Measurements from ENCODE around the gene METAP1.
"Not testable (repeated sequence)": the region's sequence is repeated elsewhere in the genome, so short reads cannot be mapped to it uniquely, and the experiment has no call there.

Gene METAP1

GRCh38 chr4:99078336-99078735 lies 82.8 kb downstream of the METAP1 start:
- in situ Hi-C loops (cut with HindIII; ENCODE audit: low sequenced_read_pairs) = no loop called here
- H3K4me3 ChIP-seq (ENCODE audit: low read depth, low read length) = no peak overlapping the region
- TF ChIP-seq, protein P1, sequence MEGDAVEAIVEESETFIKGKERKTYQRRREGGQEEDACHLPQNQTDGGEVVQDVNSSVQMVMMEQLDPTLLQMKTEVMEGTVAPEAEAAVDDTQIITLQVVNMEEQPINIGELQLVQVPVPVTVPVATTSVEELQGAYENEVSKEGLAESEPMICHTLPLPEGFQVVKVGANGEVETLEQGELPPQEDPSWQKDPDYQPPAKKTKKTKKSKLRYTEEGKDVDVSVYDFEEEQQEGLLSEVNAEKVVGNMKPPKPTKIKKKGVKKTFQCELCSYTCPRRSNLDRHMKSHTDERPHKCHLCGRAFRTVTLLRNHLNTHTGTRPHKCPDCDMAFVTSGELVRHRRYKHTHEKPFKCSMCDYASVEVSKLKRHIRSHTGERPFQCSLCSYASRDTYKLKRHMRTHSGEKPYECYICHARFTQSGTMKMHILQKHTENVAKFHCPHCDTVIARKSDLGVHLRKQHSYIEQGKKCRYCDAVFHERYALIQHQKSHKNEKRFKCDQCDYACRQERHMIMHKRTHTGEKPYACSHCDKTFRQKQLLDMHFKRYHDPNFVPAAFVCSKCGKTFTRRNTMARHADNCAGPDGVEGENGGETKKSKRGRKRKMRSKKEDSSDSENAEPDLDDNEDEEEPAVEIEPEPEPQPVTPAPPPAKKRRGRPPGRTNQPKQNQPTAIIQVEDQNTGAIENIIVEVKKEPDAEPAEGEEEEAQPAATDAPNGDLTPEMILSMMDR (IDR thresholded peaks at IDR 0.05; ENCODE audit: low read depth, low read length) = no peak
- no peak for DNase-seq (ENCODE audit: low read depth, low spot score)

- no peak overlapping the region for H3K4me3 ChIP-seq (ENCODE audit: low read depth, low read length)
- TF ChIP-seq, protein P1 (IDR thresholded peaks at IDR 0.05; ENCODE audit: low read depth, low read length) = no peak
- DNase-seq (ENCODE audit: low read depth, low spot score) = no peak
- in situ Hi-C loops (cut with HindIII; ENCODE audit: low sequenced_read_pairs) = no loop called here
These were observed 83.6 kb downstream of the METAP1 start for GRCh38 chr4:99078931-99079624.

DNA sequence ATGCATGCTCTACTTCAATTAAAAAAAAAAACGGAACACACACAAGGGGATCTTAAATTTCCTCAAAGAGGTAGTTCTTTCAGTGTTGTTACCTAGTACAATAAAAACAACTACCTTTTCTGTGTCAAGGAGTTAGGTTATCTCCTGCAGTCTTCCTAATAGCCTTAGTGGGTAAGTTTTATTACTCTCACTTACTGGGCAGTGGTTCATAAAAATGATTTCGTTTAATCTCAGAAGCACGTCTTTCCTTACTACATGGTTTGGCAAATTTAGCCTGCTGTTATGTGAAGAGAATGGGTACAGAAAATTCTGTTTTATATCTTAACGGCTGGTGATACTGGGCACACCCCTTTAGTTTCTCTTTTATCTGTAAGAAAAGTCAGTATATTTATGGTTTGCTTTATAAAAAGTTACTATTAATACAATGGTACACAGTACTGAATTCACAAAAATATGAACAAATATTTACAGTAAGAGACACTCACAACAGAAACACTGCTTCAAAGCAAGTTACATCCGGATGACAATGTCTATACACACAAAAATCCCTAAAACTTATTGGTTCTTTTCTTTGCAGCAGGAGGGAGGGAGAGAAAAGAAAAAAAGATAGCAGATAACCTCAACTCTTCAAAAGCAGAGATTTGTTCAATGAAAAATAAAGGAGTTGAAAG lies 84.2 kb downstream of the METAP1 start:
- TF ChIP-seq, protein P1 (IDR thresholded peaks at IDR 0.05; ENCODE audit: low read depth, low read length) = no peak
- no peak for DNase-seq (ENCODE audit: low read depth, low spot score)
- H3K4me3 ChIP-seq (ENCODE audit: low read depth, low read length) = no peak overlapping the region
- in situ Hi-C loops (cut with HindIII; ENCODE audit: low sequenced_read_pairs) = no loop called here

DNA sequence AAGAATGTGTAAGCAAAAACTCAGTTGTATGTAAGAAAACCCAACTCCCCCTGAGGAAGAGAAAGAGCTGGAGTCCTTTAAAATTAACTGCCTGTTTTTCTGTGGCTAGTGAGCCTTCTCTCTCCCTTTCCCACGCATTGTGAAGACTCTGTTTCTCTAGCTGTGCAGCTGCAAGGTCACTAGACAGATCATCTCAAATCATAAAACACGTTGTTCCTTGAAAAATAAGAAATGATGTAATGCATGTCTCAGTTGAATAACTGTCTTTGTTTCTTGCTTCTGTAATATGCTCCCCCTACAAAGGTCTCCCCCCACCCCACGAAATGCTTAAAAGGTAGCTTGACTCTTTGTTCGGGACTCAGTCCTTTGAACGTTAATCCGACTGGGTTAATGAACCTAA lies 85.3 kb downstream of the METAP1 start:
- in situ Hi-C loops (cut with HindIII; ENCODE audit: low sequenced_read_pairs); DNase-seq (ENCODE audit: low read depth, low spot score); H3K4me3 ChIP-seq (ENCODE audit: low read depth, low read length): not testable (repeated sequence)

DNA sequence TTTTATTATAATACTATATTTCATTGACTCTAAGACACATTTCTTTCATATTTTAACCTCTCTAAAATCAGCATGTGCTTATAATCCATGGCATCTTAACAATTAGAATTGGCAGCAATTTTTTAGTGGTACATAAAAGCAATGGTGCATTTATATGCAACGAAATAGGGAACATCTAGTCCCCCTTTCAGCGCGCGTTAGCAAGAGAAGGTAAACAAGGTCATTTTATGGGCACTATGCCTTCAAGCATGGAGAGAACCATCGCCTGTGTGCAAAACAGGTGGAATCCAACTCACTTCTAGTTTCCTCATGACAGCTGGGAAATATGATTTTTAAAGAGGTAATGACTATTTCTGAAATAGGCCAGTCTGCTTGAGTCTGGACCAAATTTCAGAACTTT lies 86.7 kb downstream of the METAP1 start:
- no peak for DNase-seq (ENCODE audit: low read depth, low spot score)
- TF ChIP-seq, protein P1 (IDR thresholded peaks at IDR 0.05; ENCODE audit: low read depth, low read length) = no peak
- in situ Hi-C loops (cut with HindIII; ENCODE audit: low sequenced_read_pairs) = no loop called here
- H3K4me3 ChIP-seq (ENCODE audit: low read depth, low read length) = no peak overlapping the region

GRCh38 chr4:99084595-99084994 lies 89.1 kb downstream of the METAP1 start:
- in situ Hi-C loops (cut with HindIII; ENCODE audit: low sequenced_read_pairs) = no loop called here
- no peak overlapping the region for H3K4me3 ChIP-seq (ENCODE audit: low read depth, low read length)
- no peak for DNase-seq (ENCODE audit: low read depth, low spot score)
- TF ChIP-seq, protein P1 (IDR thresholded peaks at IDR 0.05; ENCODE audit: low read depth, low read length) = no peak

- in situ Hi-C loops (cut with HindIII; ENCODE audit: low sequenced_read_pairs) = no loop called here
- TF ChIP-seq, protein P1 (IDR thresholded peaks at IDR 0.05; ENCODE audit: low read depth, low read length) = no peak
- H3K4me3 ChIP-seq (ENCODE audit: low read depth, low read length) = peak overlapping the region; percentile 78
- DNase-seq (ENCODE audit: low read depth, low spot score) = peak; percentile 66
These were observed 92.5 kb downstream of the METAP1 start for GRCh38 chr4:99088023-99088449.
